K562 (cell line): ENCODE data around the gene LRCOL1. TPM values are rescaled to one million over a fixed set of nuclear protein-coding genes. Genes with fewer than 3 reads are reported as not detected.

ENCODE experiments used
- ATAC-seq: fragments of 200-7000 bp; cut with Tn5 transposase; 3 replicates; pipeline ENCODE4 v1.9.1; 2020; ENCODE audit warnings: moderate library complexity
- BruUV-seq: library from RNA; stranded (reverse); fragments of 400-500 nt; replicated peaks from 2 replicates; lab custom pipeline; 2021; lab: Mats Ljungman, UMichigan
- CTCF ChIA-PET: fragments of 300-600 bp; formaldehyde crosslinking; extraction: SDS; loops from one replicate; lab custom pipeline; 2021; ENCODE audit warnings: low intra/inter-chr PET ratio; lab: Yijun Ruan, JAX
- POLR2A ChIA-PET: fragments of 300-600, 350-650 bp; sonication (Branson Sonifier 250); formaldehyde crosslinking; extraction: SDS; loops from one replicate; lab custom pipeline; 2021; ENCODE audit warnings: antibody characterized with exemption, inconsistent platforms; lab: Yijun Ruan, JAX
- DNase-seq, 4 experiments: peaks; one replicate each; pipeline versions ENCODE4 v3.0.0 to v3.0.0-alpha.2; 2011 to 2018; ENCODE audit warnings: low spot score in 3 of 4, mixed read lengths in 3 of 4; ENCODE audit errors: extremely low read depth in 1 of 4
- FAIRE-seq: peaks from 2 replicates; lab custom pipeline; 2011; peaks lifted over from hg19 to GRCh38; lab: Jason Lieb, UNC
- H2AFZ ChIP-seq: 2 replicates; pipeline ENCODE4 v1.6.0; 2011; ENCODE audit warnings: low read depth, low read length, control low read depth, inconsistent platforms
- H3K27ac ChIP-seq: fragments of 200-600 bp; 3 replicates; pipeline ENCODE4 v1.8.0; 2011; ENCODE audit warnings: low read depth, mild to moderate bottlenecking, control low read depth, inconsistent platforms, low read length, moderate library complexity, mixed read lengths; ENCODE audit errors: extremely low read depth
- H3K27me3 ChIP-seq, 2 experiments: fragments of 300-600 bp in 1 of 2; 2 replicates in 1 of 2; 3 replicates in 1 of 2; pipeline versions ENCODE4 v1.6.0 to v1.8.0; 2011; ENCODE audit warnings: inconsistent platforms in 2 of 2, low read length in 2 of 2, mild to moderate bottlenecking in 1 of 2, mixed read lengths in 1 of 2, moderate library complexity in 1 of 2; ENCODE audit not compliant: control insufficient read depth in 2 of 2, insufficient read depth in 2 of 2
- H3K36me3 ChIP-seq: fragments of 300-600 bp; 3 replicates; pipeline ENCODE4 v1.8.0; 2011; ENCODE audit warnings: mild to moderate bottlenecking, low read length, inconsistent platforms; ENCODE audit not compliant: control insufficient read depth, insufficient read depth
- H3K4me1 ChIP-seq, 2 experiments: fragments of 200-600 bp in 1 of 2; replicated peaks in 1 of 2; 2 replicates in 1 of 2; 3 replicates in 1 of 2; pipeline versions ENCODE4 v1.5.1 to v1.8.0; 2011; ENCODE audit warnings: inconsistent platforms in 2 of 2, low read length in 2 of 2, mild to moderate bottlenecking in 1 of 2, mixed read lengths in 1 of 2, moderate library complexity in 1 of 2; ENCODE audit not compliant: control insufficient read depth in 2 of 2, insufficient read depth in 2 of 2
- H3K4me2 ChIP-seq: 2 replicates; pipeline ENCODE4 v1.6.1; 2011; ENCODE audit warnings: low read length, control low read depth, inconsistent platforms, mixed read lengths; ENCODE audit not compliant: insufficient read depth
- H3K4me3 ChIP-seq: fragments of 200-600 bp; sonication (generic), shearing (Covaris generic); 2 replicates; pipeline ENCODE4 v1.5.1; 2016; ENCODE audit warnings: control low read depth, inconsistent platforms
- H3K79me2 ChIP-seq: fragments of 200-600 bp; 3 replicates; pipeline ENCODE4 v1.8.0; 2011; ENCODE audit warnings: low read length, inconsistent platforms; ENCODE audit not compliant: control insufficient read depth, insufficient read depth
- H3K9ac ChIP-seq, 2 experiments: 2 replicates each; pipeline versions ENCODE4 v1.6.0 to v1.6.1; 2011; ENCODE audit warnings: low read depth in 2 of 2, low read length in 2 of 2, control low read depth in 1 of 2, inconsistent platforms in 1 of 2, mild to moderate bottlenecking in 1 of 2, mixed read lengths in 1 of 2; ENCODE audit not compliant: insufficient read depth in 1 of 2
- H3K9me1 ChIP-seq: one replicate; pipeline ENCODE4 v1.6.0; 2011; ENCODE audit warnings: inconsistent platforms, mild to moderate bottlenecking, low read length, moderate library complexity; ENCODE audit not compliant: control insufficient read depth, insufficient read depth
- H3K9me3 ChIP-seq: replicated peaks from 2 replicates; pipeline ENCODE4 v1.5.1; 2011; ENCODE audit warnings: low read depth, low read length, inconsistent platforms; ENCODE audit not compliant: control insufficient read depth, insufficient read depth
- H4K20me1 ChIP-seq: replicated peaks from 2 replicates; pipeline ENCODE4 v1.6.1; 2011; ENCODE audit warnings: low read length, inconsistent platforms, mixed read lengths; ENCODE audit not compliant: control insufficient read depth, insufficient read depth
- MEF2D ChIP-seq: conservative IDR thresholded peaks from 2 replicates; pipeline ENCODE4 v1.6.1; 2016; ENCODE audit warnings: low read depth, missing genetic modification characterization, missing compliant biosample characterization
- MXI1 ChIP-seq: IDR thresholded peaks from 2 replicates; pipeline ENCODE4 v1.6.1; 2011; ENCODE audit warnings: low read depth, mild to moderate bottlenecking, improper control_type of control experiment, low read length
- NONO ChIP-seq, 2 experiments: fragments of 200-400 bp in 1 of 2; fragments of 450-650 bp in 1 of 2; formaldehyde crosslinking in 1 of 2; IDR thresholded peaks; 2 replicates each; pipeline ENCODE4 v1.6.1; 2017; ENCODE audit warnings: low read depth in 2 of 2, mild to moderate bottlenecking in 2 of 2, moderate library complexity in 2 of 2, low read length in 1 of 2
- POLR2G ChIP-seq: fragments of 200-400 bp; formaldehyde crosslinking; IDR thresholded peaks from 2 replicates; pipeline ENCODE4 v1.6.1; 2017; ENCODE audit warnings: low read depth, mild to moderate bottlenecking, antibody characterized with exemption, low read length, moderate library complexity
- RBM14 ChIP-seq: fragments of 200-400 bp; formaldehyde crosslinking; IDR thresholded peaks from 2 replicates; pipeline ENCODE4 v1.6.1; 2018; ENCODE audit warnings: low read depth, mild to moderate bottlenecking, low read length, moderate library complexity, borderline replicate concordance; ENCODE audit not compliant: insufficient read depth
- SMARCB1 ChIP-seq: IDR thresholded peaks from 2 replicates; pipeline ENCODE4 v1.6.1; 2011; ENCODE audit warnings: improper control_type of control experiment, low read depth; ENCODE audit not compliant: insufficient read length
- ZNF174 ChIP-seq: fragments of 250-450 bp; sonication (Bioruptor Pico); IDR thresholded peaks from 2 replicates; pipeline ENCODE4 v1.4.0; 2020; ENCODE audit warnings: mild to moderate bottlenecking
- WGBS: fragments of 100-300 bp; shearing (Covaris generic); methylation state at CpG from one replicate; pipeline ENCODE4 v1.1.6; 2016; ENCODE audit warnings: low coverage, mixed read lengths; ENCODE audit not compliant: insufficient coverage; ENCODE audit errors: missing lambda C conversion rate; 5-methylcytosine and 5-hydroxymethylcytosine counted together
- in situ Hi-C: fragments of 300-500 bp; cut with MboI; formaldehyde crosslinking; loops from 4 replicates; pipeline ENCODE4 v1.15.0; 2018; ENCODE audit warnings: inconsistent platforms, mixed read lengths
- intact Hi-C: fragments of 100-400 bp; cut with micrococcal nuclease; formaldehyde crosslinking; loops from 2 replicates; pipeline ENCODE4 v1.14.2; 2022
- polyA plus RNA-seq, 8 experiments: library from polyadenylated mRNA; depleted of rRNA in 4 of 8; stranded (reverse) in 5 of 8; unstranded in 3 of 8; fragments of >200 nt; fragmentation: Nextera tagmentation in 2 of 8; fragmentation: Illumina TruSeq in 1 of 8; extraction: Ambion mirVana in 2 of 8; extraction: Trizol in 1 of 8; gene quantifications; 2 replicates each; pipeline versions ENCODE4 v1.2.1 to v1.2.3, GENCODE V29; 2011 to 2014; ENCODE audit warnings: inconsistent platforms in 1 of 8, missing spikeins in 1 of 8
- total RNA-seq, 7 experiments: library from RNA; depleted of rRNA in 6 of 7; stranded (reverse); fragments of >200 nt in 6 of 7; fragmentation: Illumina TruSeq in 2 of 7; extraction: Trizol in 2 of 7; gene quantifications; 2 replicates each; pipeline versions ENCODE4 v1.2.1 to v1.2.3, GENCODE V29; 2011 to 2021; ENCODE audit warnings: low replicate concordance in 1 of 7
- TF ChIP-seq, protein P1 (sequence below): sonication (generic); formaldehyde crosslinking; IDR thresholded peaks from 2 replicates; pipeline ENCODE4 v1.8.1; 2023; ENCODE audit warnings: mild to moderate bottlenecking, missing genetic modification reagents
- TF ChIP-seq, protein P2 (sequence below): fragments of 250-450 bp; sonication (Bioruptor Pico); IDR thresholded peaks from 2 replicates; pipeline ENCODE4 v1.6.1; 2021; ENCODE audit warnings: mild to moderate bottlenecking
- TF ChIP-seq, protein P3 (sequence below): fragments of 200-800 bp; sonication (Bioruptor generic); IDR thresholded peaks from 2 replicates; pipeline ENCODE4 v1.6.1; 2017; ENCODE audit warnings: missing genetic modification characterization, missing compliant biosample characterization

Gene LRCOL1
- total and polyA plus RNA-seq, 9 of the 15 experiments (the other 6 are each of a cell fraction or from before 2014, with no cell fraction given) = not detected

DNA sequence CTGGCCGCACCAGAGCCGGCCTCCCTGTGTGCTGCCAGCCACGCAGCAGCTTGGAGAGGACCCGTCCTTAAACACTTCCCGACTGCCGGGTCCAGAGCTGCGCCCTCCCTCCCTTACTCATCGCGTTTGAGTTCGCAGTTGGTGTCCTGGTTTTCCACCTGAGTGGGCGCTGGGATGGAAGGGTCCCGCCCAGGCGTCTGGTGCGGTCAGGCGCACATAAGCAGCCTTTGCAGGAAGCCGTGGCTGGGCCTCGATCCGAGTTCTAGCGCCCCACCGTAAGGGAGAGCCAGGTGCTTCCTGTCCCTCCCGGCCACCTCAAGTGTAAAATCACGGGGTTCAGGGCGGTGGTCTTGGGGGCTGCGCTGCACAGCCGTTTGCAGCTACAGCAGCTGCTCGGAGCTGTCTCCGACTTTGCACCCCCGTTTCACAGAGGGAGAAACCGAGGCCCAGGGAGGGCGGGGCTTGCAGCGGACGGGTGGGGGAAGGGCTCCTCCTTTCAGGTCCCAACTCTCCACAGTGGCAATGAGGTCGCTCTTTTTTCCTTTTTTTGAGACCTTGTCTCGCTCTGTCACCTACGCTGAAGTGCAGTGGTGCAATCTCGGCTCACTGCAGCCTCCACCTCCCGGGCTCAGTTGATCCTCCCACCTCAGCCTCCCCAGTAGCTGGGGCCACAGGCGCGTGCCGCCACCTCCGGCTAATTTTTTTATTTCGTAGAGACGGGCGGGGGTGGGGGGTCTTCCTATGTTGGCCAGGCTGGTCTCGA lies 51.3 kb downstream of the LRCOL1 start:
- Histone ChIP-seq H3K36me3 (peaks cover 14% of the 10 kb centered on the region; the same call in 1 of the 3 replicates), H3K9ac (peak overlapping the region; percentile 46 to 93; a peak in 3 of 4 replicates), H4K20me1 (no peaks in the 10 kb centered on the region; the same call in 1 of the 2 replicates), H3K4me2 (peak overlapping the region; percentile 74), H3K27me3 (no peaks in the 10 kb centered on the region), H3K79me2 (peaks cover 37% of the 10 kb centered on the region), H3K9me1 (peaks cover 5% of the 10 kb centered on the region), H3K4me3 (peak overlapping the region; percentile 83), H3K4me1 (peaks cover 6 to 65% of the 10 kb centered on the region in 2 experiments; a peak in 2 of 5 replicates), H3K27ac (no peak overlapping the region), H3K9me3 (no peaks in the 10 kb centered on the region), H2AFZ (no peak overlapping the region)
- intact Hi-C loops (no loop called here), in situ Hi-C loops (loop anchor here (10.0 kb wide), 1 partner anchor 144 kb away; no protein-coding TSS in a partner anchor)
- FAIRE-seq = no peak
- BruUV-seq = no TSS peak
- WGBS = 66% methylated on average over 23 of the region's 45 CpGs
- ChIA-PET POLR2A (interaction anchor here (0.6 kb wide), 2 partner anchors 131 to 170 kb away, joined by 3 read pairs; no protein-coding TSS in a partner anchor), CTCF (interaction anchor here (1.2 kb wide), 1 partner anchor 144 kb away, joined by 3 read pairs; no protein-coding TSS in a partner anchor)
- ATAC-seq = no peak
- TF ChIP-seq, protein P1, sequence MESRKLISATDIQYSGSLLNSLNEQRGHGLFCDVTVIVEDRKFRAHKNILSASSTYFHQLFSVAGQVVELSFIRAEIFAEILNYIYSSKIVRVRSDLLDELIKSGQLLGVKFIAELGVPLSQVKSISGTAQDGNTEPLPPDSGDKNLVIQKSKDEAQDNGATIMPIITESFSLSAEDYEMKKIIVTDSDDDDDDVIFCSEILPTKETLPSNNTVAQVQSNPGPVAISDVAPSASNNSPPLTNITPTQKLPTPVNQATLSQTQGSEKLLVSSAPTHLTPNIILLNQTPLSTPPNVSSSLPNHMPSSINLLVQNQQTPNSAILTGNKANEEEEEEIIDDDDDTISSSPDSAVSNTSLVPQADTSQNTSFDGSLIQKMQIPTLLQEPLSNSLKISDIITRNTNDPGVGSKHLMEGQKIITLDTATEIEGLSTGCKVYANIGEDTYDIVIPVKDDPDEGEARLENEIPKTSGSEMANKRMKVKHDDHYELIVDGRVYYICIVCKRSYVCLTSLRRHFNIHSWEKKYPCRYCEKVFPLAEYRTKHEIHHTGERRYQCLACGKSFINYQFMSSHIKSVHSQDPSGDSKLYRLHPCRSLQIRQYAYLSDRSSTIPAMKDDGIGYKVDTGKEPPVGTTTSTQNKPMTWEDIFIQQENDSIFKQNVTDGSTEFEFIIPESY (CRISPR knock-in tag) = 0 out of 2 replicates have a peak, but pooled peaks have one; percentile 15
- TF ChIP-seq, protein P2, sequence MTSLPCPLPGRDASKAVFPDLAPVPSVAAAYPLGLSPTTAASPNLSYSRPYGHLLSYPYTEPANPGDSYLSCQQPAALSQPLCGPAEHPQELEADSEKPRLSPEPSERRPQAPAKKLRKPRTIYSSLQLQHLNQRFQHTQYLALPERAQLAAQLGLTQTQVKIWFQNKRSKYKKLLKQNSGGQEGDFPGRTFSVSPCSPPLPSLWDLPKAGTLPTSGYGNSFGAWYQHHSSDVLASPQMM (CRISPR knock-in tag) = no peak
- TF ChIP-seq MXI1 (no peak), ZNF174 (CRISPR knock-in tag) (no peak), NONO (IDR thresholded peaks at IDR 0.05; ENCODE audit: low read depth in 2 of 2, low read length in 1 of 2) (no peak), MEF2D (tag) (no peak), POLR2G (peak; percentile 41), RBM14 (no peak), SMARCB1 (no peak)
- TF ChIP-seq, protein P3, sequence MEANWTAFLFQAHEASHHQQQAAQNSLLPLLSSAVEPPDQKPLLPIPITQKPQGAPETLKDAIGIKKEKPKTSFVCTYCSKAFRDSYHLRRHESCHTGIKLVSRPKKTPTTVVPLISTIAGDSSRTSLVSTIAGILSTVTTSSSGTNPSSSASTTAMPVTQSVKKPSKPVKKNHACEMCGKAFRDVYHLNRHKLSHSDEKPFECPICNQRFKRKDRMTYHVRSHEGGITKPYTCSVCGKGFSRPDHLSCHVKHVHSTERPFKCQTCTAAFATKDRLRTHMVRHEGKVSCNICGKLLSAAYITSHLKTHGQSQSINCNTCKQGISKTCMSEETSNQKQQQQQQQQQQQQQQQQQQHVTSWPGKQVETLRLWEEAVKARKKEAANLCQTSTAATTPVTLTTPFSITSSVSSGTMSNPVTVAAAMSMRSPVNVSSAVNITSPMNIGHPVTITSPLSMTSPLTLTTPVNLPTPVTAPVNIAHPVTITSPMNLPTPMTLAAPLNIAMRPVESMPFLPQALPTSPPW = no peak
- DNase-seq = no peak
